Lower leg skin (tissue), 3 donors: Measurements from ENCODE around the gene CASK.

ENCODE experiments used
- CTCF ChIP-seq, 3 donors: fragments of 450-650 bp; IDR thresholded peaks; one replicate each; pipeline ENCODE4 v1.5.1; 2016; ENCODE audit warnings: antibody characterized with exemption in 3 of 3, mild to moderate bottlenecking in 3 of 3, moderate library complexity in 2 of 3
- POLR2A ChIP-seq, 2 donors: fragments of 450-650 bp; IDR thresholded peaks; one replicate each; pipeline ENCODE4 v1.6.1; 2016 to 2017; ENCODE audit warnings: antibody characterized with exemption in 2 of 2, mild to moderate bottlenecking in 1 of 2, moderate library complexity in 1 of 2

- TF ChIP-seq CTCF (IDR thresholded peaks at IDR 0.05) = no peak
- TF ChIP-seq POLR2A (IDR thresholded peaks at IDR 0.05) = no peak
Measured at GRCh38 chrX:41917517-41917916, 5.8 kb downstream of the CASK start.
